ENCODE data around the gene LRFN3.

The LRFN3 gene

GRCh38 chr19:35942235-35942634 lies 6.1 kb downstream of the LRFN3 start:
- H3K27ac ChIP-seq, result no peak overlapping the region
- H2AFZ ChIP-seq, result no peak overlapping the region
- H3K4me1 ChIP-seq, result peaks cover 4% of the 10 kb centered on the region
- no peak overlapping the region for H3K9ac ChIP-seq
- no peaks in the 10 kb centered on the region for H3K79me2 ChIP-seq
- H3K36me3 ChIP-seq (ENCODE audit: control insufficient read depth, insufficient read depth, low read length), result no peaks in the 10 kb centered on the region
- H3K27me3 ChIP-seq (ENCODE audit: control insufficient read depth, insufficient read depth, low read length), result no peaks in the 10 kb centered on the region
- H3K4me3 ChIP-seq (ENCODE audit: low read depth, low read length), result no peak overlapping the region
- TF ChIP-seq CTCF (IDR thresholded peaks at IDR 0.05), result no peak
- no peak overlapping the region for H3K4me2 ChIP-seq (ENCODE audit: low read length)
- H3K9me3 ChIP-seq (ENCODE audit: control insufficient read depth, low read length), result no peaks in the 10 kb centered on the region

- Histone ChIP-seq H3K27me3 (ENCODE audit: control insufficient read depth, insufficient read depth, low read length) (no peaks in the 10 kb centered on the region), H3K79me2 (no peaks in the 10 kb centered on the region), H3K4me1 (peaks cover 3% of the 10 kb centered on the region), H3K4me3 (ENCODE audit: low read depth, low read length) (no peak overlapping the region), H2AFZ (no peak overlapping the region), H3K9me3 (ENCODE audit: control insufficient read depth, low read length) (no peaks in the 10 kb centered on the region), H3K36me3 (ENCODE audit: control insufficient read depth, insufficient read depth, low read length) (no peaks in the 10 kb centered on the region), H3K4me2 (ENCODE audit: low read length) (no peak overlapping the region), H3K9ac (no peak overlapping the region), H3K27ac (no peak overlapping the region)
- TF ChIP-seq CTCF (IDR thresholded peaks at IDR 0.05), result no peak
Observed at GRCh38 chr19:35943321-35944301, 7.4 kb downstream of the LRFN3 start.

- no peaks in the 10 kb centered on the region for H3K27me3 ChIP-seq (ENCODE audit: control insufficient read depth, insufficient read depth, low read length)
- H3K79me2 ChIP-seq, result no peaks in the 10 kb centered on the region
- no peak overlapping the region for H2AFZ ChIP-seq
- peaks cover 3% of the 10 kb centered on the region for H3K4me1 ChIP-seq
- no peak overlapping the region for H3K4me3 ChIP-seq (ENCODE audit: low read depth, low read length)
- TF ChIP-seq CTCF (IDR thresholded peaks at IDR 0.05), result no peak
- H3K36me3 ChIP-seq (ENCODE audit: control insufficient read depth, insufficient read depth, low read length), result no peaks in the 10 kb centered on the region
- H3K9me3 ChIP-seq (ENCODE audit: control insufficient read depth, low read length), result no peaks in the 10 kb centered on the region
- no peak overlapping the region for H3K4me2 ChIP-seq (ENCODE audit: low read length)
- no peak overlapping the region for H3K9ac ChIP-seq
- H3K27ac ChIP-seq, result no peak overlapping the region
Observed at GRCh38 chr19:35944556-35944955, 8.4 kb downstream of the LRFN3 start.

GRCh38 chr19:35945121-35945790 lies 9.1 kb downstream of the LRFN3 start:
- no peak for TF ChIP-seq CTCF (IDR thresholded peaks at IDR 0.05)
- Histone ChIP-seq H3K4me3 (ENCODE audit: low read depth, low read length) (no peak overlapping the region), H3K4me1 (peaks cover 7% of the 10 kb centered on the region), H3K9me3 (ENCODE audit: control insufficient read depth, low read length) (no peaks in the 10 kb centered on the region), H2AFZ (no peak overlapping the region), H3K4me2 (ENCODE audit: low read length) (no peak overlapping the region), H3K27ac (no peak overlapping the region), H3K79me2 (no peaks in the 10 kb centered on the region), H3K9ac (no peak overlapping the region), H3K27me3 (ENCODE audit: control insufficient read depth, insufficient read depth, low read length) (no peaks in the 10 kb centered on the region), H3K36me3 (ENCODE audit: control insufficient read depth, insufficient read depth, low read length) (no peaks in the 10 kb centered on the region)

Measured in parathyroid adenoma (tissue), 2 donors.